Breast epithelium (tissue), 3 donors: ENCODE results near the gene ZNF816.

ENCODE experiments used
- CTCF ChIP-seq, 3 donors: fragments of 450-650 bp; IDR thresholded peaks; one replicate each; pipeline ENCODE4 v1.5.1; 2016 to 2017; ENCODE audit warnings: antibody characterized with exemption in 3 of 3, mild to moderate bottlenecking in 3 of 3, moderate library complexity in 3 of 3
- POLR2A ChIP-seq: fragments of 450-650 bp; IDR thresholded peaks from one replicate; pipeline ENCODE4 v1.6.1; 2016; ENCODE audit warnings: antibody characterized with exemption, mild to moderate bottlenecking, moderate library complexity
- POLR2AphosphoS5 ChIP-seq, 3 donors: sonication (generic); formaldehyde crosslinking; IDR thresholded peaks; one replicate each; pipeline ENCODE4 v1.6.1; 2017; ENCODE audit warnings: antibody characterized with exemption in 3 of 3

- TF ChIP-seq CTCF (IDR thresholded peaks at IDR 0.05), result no peak
- no peak for TF ChIP-seq POLR2AphosphoS5 (IDR thresholded peaks at IDR 0.05)
- TF ChIP-seq POLR2A, result no peak
These were observed 47.8 kb upstream of the ZNF816 start for GRCh38 chr19:53010494-53010893.
